ENCODE measurements around the gene KDM7A.
"Not testable (repeated sequence)": the region's sequence is repeated elsewhere in the genome, so short reads cannot be mapped to it uniquely, and the experiment has no call there.

KDM7A gene, protein sequence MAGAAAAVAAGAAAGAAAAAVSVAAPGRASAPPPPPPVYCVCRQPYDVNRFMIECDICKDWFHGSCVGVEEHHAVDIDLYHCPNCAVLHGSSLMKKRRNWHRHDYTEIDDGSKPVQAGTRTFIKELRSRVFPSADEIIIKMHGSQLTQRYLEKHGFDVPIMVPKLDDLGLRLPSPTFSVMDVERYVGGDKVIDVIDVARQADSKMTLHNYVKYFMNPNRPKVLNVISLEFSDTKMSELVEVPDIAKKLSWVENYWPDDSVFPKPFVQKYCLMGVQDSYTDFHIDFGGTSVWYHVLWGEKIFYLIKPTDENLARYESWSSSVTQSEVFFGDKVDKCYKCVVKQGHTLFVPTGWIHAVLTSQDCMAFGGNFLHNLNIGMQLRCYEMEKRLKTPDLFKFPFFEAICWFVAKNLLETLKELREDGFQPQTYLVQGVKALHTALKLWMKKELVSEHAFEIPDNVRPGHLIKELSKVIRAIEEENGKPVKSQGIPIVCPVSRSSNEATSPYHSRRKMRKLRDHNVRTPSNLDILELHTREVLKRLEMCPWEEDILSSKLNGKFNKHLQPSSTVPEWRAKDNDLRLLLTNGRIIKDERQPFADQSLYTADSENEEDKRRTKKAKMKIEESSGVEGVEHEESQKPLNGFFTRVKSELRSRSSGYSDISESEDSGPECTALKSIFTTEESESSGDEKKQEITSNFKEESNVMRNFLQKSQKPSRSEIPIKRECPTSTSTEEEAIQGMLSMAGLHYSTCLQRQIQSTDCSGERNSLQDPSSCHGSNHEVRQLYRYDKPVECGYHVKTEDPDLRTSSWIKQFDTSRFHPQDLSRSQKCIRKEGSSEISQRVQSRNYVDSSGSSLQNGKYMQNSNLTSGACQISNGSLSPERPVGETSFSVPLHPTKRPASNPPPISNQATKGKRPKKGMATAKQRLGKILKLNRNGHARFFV

DNA sequence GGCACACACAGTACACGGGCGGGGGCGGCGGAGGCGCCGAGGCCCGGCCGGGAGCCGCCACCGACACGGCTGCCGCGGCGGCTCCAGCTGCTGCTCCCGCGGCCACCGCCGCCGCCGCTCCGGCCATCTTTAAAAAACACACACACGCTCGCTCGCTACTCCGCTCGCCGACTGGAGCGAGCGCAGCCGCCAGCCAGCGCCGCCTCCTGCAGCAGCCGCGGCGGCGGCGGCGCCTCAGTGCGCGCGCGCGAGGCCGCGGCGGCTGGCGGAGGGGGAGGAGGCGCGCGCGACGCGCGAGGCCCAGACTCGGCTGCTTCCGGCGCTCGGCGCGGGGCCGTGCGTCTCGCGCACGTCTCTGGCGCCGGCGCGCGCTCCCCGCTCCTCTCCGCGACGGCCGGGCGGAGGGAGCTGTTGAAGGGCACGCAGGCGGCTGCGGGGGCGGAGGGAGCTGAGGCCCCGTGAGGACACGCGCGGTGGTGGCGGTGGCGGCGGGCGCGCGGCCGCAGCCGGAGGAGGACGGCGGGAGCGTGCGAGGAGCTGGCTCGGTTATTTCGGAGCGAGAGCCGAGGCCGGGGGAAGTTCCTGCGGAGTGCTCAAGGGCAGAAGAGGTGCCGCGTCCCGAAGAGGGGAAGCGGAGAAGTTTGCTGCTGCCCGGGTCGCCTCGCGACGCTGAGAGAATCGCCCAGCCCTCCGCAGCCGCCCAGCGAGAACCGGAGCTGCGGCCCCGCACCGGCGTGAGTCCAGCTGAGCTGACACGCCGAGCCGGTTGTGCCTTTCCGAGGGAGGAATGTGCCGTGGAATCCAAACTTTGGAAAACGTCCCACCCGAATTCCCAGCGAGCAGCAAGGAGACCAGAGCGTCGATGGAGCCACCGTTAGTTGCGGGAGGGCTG, at the start of gene KDM7A:
KDM7A (minus strand) TSS at position 173 of the 892 bp plus-strand sequence; CDS start at position 127, 46 bp downstream.
- peak; percentile 59 for DNase-seq

DNA sequence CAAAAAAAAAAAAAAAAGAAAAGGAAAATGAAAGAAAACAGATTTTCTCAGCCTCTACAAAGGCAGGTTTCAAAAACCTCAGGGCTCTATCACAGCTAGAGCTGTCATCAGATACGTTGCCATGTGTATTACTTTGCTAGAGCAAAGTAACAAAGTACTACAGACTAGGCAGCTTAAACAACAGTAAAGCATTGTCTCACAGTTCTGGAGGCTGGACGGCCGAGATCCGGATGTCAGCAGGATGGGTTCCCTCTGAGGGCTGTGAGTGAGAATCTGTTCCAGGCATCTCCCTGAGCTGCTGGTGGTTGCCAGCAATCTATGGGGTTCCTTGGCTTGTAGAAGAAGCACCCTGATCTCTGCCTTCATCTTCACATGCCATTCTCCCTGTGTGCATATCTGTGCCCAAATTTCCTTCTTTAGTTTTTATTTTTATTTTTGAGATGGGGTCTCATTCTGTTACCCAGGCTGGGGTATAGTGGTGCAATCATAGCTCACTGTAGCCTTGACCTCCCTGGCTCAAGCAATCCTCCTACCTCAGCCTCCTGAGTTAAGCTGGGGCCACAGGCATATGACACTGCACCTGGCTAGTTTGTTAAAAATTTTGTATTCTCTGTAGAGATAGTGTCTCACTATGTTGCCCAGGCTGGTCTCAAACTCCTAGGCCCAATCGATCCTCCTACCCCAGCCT, 48.9 kb upstream of the KDM7A start:
- DNase-seq, result no peak

DNA sequence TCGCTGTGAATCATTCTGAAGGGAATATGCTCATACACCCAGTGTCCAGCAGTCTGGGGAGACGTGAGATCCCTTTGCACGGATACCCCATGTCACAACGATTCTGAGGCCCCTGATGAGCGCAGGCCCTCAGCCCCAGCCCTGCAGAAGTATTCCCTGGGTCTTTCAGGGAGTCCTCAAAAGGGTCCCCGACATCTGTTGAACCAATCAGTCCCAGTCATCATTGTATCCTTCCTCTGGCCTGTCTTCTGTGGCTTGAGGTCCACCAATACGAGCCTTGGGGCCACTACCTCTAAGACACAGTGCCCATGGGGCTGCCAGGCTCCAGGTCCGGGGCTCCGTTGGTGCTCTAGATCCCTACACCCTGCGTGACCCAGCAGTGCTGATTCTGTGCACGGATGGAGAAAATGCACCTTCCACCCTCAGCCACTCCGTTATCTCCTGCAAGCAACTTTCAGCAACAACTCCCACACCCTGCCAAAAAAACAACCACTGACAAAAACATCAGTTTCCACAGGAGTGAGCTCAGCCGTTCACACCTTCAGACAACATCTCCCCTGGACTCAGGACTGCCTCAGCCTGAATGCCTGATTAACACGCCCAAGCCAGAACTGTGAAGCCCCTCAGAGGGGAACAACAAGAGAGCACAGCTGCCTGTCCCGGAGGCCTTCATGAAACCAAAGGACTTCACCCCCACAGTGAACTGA, 46.9 kb upstream of the KDM7A start:
- DNase-seq, result no peak

DNA sequence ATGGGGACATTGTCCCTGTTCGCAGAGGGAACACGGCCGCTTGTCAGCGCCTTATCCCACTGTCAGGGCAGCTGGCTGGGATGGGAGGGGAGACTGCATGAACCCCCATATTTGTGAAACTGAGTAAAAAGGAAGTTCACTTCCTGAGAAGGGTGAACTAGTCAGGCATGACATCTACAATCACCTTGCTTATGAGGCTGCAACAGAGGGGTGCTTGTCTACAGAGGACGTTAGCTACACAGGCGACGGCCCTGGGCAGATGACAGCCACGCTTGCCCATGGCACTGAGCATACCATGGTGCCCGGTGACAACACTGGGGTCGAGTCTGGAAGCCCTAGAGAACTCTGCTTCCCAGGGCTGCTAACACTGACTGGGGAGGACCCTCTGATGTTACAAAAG, 46.0 kb upstream of the KDM7A start:
- DNase-seq, result no peak

DNA sequence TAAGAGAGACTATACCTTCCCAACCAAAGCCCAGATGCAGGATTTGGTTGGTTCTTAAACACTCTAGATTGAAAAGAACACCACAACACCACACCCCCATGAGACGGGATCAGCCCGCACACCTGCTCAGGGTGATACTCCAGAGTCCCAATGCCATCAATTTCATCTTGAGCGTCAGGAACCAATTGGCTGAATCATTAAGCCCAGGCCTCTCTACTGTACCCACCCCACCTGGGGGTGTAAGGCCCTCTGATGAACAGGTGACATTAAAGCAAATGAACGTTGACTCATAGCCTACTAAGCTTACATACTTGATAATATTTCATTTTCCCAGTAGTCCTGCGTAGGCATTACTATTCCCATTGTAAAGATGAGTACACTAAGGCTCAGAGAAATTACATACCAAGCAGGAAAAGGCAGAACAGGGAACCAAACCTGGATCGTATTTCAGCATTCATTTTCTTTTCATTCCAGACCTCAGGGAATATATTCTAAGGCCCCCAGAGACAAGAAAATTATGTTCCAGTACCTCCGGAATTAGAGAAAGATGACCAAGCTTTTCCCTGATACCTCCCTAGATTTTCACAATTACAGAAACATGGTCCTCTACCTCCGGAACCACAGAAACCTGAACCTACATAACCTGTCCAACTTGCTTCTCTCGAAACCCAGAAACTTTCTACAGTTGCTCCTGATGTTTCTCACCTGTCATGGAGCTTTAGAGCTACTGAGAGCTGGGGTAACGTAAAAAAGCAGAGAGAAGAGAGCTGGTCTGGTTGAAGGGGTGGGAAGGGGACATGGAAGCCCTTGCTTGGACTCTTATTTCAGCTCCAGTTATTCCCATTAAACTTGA, 43.1 kb upstream of the KDM7A start:
- DNase-seq, result peak; percentile 8

DNA sequence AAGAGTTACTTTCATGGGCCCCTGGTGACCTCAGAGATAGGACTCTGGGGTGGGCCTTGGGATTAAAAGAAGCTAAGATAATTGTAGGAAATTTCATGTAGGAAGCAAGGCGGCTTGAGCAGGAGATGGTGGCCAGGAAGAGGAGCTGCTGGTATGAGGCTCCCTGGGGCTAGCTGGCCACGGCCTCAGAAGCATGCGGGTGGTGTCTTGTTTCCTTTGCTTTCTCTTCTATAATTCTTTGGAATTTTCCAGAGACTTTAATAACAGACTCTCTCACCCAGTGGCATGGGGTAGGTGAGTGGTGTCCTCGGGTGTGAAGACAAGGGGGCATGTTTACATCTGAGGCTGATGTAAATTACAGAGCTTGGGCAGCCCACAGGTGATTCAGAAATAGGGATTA, 41.9 kb upstream of the KDM7A start:
- no peak for DNase-seq

DNA sequence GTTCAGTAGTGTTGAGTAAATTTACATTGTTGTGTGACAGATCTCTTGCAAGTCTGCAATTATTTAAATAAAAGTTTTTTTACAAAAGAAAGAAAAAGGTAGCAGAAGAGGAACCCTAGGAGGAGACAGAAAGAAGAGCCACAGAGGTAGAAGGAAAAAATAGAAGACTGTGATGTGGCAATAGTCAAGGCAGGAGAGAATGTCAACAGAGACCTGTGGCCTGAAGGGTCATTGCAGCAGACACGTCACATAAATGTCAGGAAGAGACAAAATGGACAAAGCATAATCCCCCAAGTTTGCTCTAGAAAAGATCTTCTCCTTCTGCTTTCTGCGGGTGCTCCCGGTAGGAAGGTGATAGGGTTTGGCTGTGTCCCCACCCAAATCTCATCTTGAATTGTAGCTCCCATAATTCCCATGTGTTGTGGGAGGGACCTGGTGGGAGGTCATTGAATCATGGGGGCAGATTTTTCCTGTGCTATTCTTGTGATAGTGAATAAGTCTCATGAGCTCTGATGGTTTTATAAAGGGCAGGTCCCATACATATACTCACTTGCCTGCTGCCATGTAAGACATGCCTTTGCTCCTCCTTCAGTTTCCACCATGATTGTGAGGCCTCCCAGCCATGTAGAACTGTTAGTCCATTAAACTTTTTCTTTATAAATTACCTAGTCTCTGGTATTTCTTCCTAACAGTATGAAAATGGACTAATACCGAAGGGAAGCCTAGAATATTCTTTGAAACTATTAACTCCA, 41.1 kb upstream of the KDM7A start:
- DNase-seq, result no peak

DNA sequence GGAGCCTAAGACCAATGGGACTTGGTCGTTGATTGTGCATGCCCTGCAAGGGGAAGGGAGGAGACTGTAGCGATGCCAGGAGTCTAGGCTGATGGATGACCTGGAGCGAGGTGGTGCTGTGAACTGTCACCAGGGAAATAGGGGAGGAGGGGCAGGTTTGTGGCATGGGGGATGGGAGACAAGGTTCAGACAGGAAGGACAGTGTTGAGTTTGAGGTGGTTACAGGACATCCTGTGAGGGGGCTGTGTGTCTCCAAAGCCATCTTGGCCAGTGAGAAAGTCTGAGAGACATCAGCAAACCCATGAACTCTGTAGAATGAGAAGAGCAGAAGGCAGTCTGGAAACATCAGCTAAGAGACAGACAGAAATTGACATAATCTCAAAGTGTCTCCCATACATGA, 38.5 kb upstream of the KDM7A start:
- DNase-seq, result no peak

DNA sequence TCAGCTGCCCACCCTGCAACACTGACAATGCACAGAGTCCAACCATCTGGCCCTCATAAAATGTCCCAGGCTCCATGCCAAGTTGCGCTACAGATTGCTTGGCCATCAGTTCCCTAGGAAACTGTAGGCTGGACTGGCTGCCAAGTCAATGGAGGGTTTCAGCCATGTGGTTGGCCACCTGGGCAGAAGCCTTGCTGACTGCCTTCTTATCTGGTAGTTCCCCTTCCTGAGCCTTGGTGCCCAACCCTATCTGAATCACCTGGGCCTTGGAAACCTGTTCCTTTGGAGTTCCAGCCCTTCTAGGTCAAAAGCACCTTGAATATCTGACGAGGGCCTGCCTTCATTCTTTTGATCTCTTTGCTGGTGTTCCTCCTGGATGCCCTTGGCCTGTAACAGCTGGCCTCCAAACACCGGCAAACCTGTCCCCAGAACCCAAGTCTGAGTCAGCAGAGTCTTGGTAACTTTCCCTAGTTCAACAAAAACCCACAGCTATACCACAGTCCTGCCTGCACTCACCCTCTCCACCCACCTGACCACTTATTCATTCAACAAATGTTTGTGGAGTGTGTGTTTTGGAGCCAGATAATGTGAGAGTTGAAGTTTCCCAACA, 37.4 kb upstream of the KDM7A start:
- peak; percentile 80 for DNase-seq

DNA sequence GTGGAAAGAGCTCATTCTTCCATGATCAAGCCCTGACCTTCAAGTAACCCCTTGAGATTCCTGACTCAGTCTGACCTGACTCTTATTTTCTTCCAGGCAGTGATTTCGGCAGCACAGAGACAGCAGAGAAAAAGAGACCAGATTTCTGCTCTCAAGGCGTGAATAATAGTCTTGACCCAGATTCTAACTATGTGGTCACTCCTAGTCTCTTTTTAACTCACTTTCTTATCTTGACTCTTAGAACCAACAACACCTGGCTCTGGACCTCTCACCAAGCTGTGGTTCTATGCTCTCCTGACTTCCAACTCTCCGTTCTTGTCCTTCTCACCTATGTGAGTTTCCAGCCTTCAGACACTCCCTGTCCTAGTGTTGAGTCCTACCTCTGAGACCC, 36.9 kb upstream of the KDM7A start:
- DNase-seq, result no peak

DNA sequence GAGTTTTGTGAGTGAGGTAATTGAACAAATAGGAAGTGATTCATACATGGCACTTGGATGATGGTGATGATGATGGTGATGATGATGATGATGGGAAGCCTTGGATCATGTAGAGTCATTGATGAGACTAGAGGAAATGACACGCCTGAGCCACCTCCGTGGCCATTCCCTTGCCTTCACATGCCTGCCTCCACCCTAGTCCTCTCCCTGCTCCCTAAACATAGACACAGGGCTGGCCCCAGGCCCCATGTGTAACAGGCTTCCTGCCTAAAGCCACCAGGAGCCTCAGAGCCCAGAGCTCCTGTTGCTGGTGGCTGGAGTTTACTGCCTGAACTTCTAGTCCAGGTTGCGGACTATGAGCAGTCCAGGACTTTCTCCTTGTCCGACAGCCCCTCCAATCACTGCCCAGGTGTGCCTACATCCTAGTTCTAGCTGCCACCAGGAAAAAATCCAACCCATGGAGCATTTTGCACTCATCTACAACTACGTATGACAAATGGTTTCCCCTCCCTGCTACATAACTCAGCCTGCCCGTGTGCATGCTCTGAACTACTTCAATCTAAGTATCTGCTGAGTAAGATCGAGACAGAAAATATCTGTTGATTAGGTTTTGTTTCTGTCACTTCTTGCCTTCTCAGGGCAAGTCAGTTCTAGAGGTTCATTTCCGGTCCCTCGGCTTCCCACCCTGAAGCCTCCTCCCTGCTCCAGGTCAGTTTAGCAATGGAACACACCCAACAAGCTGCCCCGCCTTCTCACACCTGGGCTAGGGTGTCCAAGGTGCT, 35.5 kb upstream of the KDM7A start:
- DNase-seq, result no peak

DNA sequence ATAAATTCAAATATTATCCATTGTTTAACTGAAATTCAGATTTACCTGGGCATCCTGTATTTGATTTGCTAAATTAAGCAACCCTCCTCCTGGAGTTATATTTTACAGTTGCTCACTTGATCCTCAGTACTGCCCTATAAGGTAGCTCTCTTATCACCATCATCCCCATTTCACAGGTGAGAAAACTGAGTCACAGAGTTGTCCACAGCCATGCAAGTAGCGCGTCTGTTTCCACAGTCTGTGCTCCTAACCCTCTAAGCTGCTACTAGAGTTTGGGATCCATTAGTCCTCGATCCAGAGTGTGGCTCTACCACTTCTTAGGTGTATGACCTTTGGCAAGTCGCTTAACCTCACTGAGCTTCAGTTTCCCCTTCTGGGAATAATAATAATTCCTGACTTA, 34.9 kb upstream of the KDM7A start:
- DNase-seq, result no peak

DNA sequence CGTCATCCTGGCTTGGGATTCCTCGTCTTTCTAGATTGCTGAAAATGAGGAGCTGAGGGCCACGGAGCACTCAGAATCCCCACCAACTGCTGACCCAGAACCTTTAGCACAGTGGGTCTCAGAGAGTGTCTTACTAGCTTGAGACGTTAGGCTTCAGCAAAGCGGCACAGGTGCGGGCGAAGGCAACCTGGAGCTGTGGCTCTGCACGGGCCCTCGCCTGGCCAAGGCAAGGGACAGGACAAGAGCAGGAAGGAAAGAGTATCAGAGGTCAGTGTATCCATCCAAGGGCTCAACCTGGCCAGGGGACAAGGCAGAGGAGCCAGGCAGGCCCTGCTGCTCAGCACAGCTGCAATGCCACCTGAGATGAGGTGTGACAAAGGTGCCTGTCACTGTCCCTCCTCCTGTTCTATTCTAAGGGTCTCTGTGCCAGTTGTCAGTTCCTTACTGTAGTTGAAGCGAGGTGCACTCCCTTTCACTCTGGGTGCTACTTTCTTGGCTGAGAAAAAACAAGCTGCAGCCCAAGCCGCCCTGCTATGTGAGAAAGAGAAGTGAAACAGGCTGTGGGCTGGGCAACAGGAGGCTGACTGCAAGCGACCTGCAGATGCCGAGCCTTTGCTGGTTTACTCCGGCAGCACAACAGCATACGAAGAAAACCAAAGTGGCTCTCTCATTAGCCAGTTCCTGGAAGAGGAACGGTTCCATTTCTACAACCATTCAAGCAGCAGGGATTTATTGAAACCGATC, 33.3 kb upstream of the KDM7A start:
- no peak for DNase-seq

DNA sequence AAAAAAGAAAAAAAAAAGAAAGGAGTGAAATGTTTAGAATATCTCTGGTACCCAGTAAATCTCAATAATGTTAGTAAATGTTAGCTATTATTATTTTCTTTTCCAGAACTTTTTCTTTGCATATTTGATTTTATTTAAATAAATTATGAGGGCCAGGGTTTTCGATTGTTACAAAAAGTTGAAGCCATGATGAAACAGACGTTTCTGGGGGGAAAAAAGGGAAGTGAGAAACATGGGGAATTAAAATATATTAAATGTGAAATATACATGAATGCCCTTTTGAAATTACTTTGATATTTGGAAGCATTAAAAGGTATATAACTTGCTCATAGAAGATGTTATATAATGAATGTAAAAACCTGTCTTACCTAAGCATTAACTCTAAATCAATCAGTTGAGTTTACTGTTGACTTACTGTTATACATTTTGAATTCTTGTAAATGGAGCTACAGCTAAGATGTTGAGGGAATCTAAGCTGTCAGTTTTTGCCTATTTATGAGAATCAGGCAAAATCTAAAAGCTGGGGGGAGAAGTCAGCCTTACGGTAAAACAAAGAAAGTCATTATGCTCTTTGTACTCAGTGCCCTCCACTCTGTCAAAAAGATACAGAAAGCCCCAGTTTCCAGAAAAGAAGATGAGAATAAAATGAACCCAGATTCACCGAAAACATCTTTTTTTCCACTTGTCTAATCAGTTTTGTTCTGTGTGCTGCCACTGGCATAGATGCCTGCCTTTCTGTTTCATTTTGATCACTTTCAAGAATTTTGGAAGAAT, 30.0 kb upstream of the KDM7A start:
- DNase-seq, result no peak

DNA sequence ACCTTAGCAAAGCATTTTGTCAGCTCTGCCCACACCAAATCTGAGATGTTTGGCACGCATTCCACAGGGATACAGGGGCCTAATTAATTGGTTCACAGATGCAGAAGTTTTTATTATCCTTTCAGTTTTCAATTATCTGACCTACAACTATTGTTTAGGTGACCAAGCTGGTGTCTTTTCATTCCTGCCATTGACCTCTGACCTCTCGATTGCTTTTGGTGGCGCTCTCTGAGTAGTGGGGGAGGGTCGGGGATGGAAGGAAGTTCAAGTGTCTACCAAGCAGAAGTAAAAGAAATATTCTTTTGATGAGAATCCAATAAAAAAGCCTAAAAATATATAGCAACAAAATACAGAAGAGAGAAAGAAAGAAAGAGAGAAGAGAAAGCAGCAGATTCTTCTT, 28.8 kb upstream of the KDM7A start:
- DNase-seq, result no peak

DNA sequence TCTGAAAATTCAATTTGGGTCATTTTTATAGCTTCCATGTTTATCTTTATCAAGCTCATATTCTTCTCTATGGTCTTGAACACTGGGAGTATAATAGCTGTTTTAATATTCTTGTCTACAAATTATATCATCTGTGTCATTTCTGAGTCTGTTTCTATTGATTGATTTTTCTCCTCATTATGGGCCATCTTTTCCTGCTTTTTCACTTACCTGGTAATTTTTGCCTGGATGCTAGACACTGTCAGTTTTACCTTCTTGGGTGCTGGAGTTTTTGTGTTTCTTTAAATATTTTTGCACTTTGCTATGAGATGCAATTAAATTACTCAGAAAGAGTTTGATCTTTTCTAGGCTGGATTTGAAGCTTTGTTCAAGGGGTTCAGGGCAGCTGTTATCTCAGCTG, 26.8 kb upstream of the KDM7A start:
- DNase-seq, result no peak

DNA sequence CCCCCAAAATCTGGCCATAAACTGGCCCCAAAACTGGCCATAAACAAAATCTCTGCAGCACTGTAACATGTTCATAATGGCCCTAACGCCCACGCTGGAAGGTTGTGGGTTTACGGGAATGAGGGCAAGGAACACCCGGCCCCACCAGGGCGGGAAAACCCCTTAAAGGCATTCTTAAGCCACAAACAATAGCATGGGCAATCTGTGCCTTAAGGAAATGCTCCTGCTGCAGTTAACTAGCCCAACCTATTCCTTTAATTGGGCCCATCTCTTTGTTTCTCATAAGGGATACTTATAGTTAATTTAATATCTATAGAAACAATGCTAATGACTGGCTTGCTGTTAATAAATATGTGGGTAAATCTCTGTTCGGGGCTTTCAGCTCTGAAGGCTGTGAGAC, 26.2 kb upstream of the KDM7A start:
- not testable (repeated sequence) for DNase-seq

All from NCI-H2029 treated with DMSO at 0.1 percent for 48 hours (cell line).